HG03575 (cell line): ENCODE data around the gene ZNF609.

Source experiments
- ATAC-seq: cut with Tn5 transposase; IDR thresholded peaks from one replicate; pipeline ENCODE4 v1.9.1; 2021; ENCODE audit not compliant: unreplicated experiment, insufficient number of reproducible peaks, low FRiP score; ENCODE audit errors: extremely low read depth

Gene ZNF609

DNA sequence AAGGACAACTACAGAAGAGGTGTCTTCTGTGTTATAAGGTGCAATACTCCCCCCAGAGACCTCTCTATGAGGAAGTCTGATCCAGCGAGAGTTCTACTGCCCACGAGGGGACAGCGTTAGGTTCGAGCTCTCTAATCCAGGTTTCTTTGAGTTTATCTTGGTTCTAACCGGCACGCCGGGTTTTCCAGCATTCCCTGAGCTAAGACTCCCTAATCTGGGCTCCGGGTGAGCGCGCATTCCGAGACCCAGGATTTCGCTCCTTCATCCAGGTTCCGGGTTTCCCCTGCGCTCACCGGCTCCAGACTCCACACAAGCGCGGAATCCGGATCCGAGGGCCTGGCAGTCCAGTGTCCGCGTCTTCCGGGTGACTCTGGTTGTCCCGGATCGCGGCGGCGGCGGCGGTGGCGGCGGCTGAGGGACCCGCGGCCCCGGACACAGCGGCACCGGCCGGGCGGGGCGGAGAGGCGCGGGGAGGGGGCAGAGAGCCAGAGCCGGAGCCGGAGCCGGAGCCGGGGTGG, at the start of gene ZNF609:
ZNF609 (plus strand) TSS at position 373 of the 518 bp plus-strand sequence. CDS start 38,842 bp downstream, outside the sequence.
- ATAC-seq, result no peak

GRCh38 chr15:64412216-64412615, 48.2 kb upstream of the ZNF609 start:
- ATAC-seq, result no peak

- no peak for ATAC-seq
Measured at GRCh38 chr15:64422697-64423096, 37.7 kb upstream of the ZNF609 start.

- no peak for ATAC-seq
Measured at GRCh38 chr15:64423970-64424369, 36.4 kb upstream of the ZNF609 start.

- ATAC-seq, result no peak
Measured at GRCh38 chr15:64425221-64425620, 35.2 kb upstream of the ZNF609 start.

DNA sequence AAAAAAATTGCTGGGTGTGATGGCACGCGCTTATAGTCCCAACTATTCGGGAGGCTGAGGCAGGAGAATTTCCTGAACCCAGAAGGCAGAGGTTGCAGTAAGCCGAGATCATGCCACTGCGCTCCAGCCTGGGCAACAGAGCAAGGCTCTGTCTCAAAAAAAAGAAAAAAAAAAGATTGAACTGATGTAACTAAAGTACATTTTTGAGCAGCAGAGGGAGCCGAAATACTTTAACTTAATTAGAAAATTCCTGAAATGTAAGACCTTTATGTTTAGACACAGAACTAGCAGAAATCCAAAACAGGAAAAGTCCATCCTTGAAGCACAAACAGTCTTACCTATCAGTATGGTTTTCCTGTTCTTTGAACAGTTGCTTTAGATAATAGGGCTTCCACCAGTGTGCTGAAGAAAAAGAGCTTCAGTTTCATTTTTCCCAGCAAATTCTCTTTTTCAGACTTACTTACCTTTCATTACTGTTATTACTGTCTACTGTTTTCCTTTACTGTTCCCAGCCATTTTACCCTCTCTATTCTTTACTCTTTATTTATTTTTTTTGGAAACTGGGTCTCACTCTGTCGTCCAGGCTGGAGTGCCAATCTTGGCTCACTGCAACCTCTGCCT, 33.4 kb upstream of the ZNF609 start:
- no peak for ATAC-seq

DNA sequence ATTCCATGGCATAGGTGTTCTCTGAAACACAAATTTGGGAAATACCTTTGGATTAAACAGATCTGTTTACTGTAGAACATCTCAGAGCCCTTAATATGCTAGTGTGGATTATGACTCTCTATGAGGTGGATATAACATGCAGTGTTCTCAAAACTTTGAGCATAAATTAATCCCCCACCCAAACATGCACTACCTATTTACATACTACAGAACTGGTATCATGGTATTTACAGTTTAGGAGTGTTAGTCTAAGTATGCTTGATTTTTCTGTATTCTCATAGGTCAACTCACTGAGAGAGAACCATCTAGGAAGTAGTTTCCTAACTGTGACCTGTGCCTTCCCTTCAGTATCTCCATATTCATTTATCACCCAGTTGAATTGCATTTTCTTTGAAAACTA, 30.9 kb upstream of the ZNF609 start:
- no peak for ATAC-seq

DNA sequence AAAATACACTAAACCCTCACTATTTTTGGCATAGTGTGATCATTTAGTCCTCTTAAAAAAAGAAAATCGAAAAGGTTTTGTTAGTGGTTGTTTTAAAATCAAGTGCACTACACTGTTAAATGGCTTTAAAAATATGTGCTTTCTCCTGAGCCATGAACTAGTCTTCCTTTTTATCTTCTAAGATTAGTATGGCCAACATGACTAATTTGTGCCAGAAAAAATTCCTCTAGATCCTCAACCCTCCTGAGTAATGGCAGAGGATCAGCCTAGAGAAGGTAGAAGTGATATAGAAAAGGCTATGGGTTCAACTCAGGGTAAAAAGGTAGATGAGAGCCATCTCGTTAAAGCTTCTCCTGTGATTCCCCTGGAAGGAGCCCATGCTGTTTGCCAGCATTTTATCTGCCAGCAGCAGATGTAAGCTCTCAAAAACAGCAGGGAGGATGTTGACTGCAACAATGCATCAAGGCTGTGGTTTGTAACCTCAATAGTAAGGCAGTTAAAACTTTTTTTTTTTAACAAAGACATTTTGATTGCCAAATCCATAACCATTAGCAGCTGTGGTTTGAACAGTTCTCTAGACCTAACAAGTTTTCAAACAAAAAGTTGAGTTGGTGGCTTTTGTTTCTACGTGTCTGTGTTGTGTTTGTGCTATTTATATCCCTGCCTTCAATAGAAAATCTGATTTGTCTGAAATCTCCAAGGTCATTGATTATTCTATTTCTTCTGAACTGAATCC, 30.2 kb upstream of the ZNF609 start:
- no peak for ATAC-seq

GRCh38 chr15:64437982-64438381, 22.4 kb upstream of the ZNF609 start:
- ATAC-seq, result no peak

- ATAC-seq, result no peak
Measured at GRCh38 chr15:64438653-64439447, 21.5 kb upstream of the ZNF609 start.

GRCh38 chr15:64441852-64442251, 18.5 kb upstream of the ZNF609 start:
- no peak for ATAC-seq

DNA sequence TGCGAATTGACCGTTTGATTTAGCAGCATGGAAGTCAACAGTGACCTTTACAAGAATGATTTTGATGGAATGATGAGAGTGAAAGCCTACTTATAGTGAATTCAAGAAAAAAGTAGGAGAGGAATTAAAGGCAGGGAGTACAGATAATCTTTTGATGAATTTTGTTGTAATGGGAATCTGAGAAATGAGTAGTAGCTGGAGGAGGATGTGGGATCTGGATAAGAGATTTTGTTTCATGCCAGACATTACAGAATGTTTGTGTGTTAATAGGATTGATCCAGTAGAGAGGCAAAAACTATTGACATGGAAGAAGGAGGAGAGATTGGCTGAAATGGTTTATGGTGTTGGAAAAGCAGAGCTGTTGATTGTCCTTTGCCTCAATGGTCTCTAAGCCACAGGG, 17.4 kb upstream of the ZNF609 start:
- no peak for ATAC-seq

- ATAC-seq, result no peak
Measured at GRCh38 chr15:64443747-64444621, 16.4 kb upstream of the ZNF609 start.

GRCh38 chr15:64444836-64445235, 15.5 kb upstream of the ZNF609 start:
- no peak for ATAC-seq

DNA sequence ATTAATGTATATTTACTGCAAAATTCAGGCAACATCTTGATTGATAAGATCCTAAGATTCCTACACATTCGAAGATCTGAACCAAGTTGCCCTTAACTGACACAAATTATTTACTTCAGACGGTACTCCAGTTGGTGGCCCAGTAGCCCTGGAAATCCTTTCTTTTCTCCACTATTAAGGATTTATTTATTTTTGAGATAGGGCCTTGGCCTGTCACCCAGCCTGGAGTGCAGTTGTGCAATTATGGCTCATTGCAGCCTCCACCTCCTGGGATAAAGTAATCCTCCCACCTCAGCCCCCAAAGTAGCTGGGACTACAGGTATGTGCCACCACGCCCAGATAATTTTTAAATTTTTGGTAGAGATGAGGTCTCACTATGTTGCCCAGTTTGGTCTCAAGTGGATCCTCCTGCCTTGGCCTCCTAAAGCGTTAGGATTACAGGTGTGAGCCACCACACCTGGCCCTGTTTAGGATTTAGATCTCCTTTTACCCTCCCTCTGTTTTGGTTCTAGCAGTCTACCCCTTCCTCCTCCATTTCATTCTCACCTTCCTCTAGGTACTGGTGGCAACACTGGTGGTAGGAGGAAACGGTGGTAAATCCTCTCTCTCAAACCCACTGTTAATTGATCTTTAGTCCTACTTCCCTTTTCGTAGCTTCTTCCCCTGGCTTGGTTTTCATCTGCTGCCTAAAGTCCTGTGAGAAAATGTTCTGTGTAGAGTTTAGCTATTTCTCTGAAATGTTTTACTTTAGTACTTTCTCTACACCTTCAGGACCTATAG, 12.7 kb upstream of the ZNF609 start:
- no peak for ATAC-seq

DNA sequence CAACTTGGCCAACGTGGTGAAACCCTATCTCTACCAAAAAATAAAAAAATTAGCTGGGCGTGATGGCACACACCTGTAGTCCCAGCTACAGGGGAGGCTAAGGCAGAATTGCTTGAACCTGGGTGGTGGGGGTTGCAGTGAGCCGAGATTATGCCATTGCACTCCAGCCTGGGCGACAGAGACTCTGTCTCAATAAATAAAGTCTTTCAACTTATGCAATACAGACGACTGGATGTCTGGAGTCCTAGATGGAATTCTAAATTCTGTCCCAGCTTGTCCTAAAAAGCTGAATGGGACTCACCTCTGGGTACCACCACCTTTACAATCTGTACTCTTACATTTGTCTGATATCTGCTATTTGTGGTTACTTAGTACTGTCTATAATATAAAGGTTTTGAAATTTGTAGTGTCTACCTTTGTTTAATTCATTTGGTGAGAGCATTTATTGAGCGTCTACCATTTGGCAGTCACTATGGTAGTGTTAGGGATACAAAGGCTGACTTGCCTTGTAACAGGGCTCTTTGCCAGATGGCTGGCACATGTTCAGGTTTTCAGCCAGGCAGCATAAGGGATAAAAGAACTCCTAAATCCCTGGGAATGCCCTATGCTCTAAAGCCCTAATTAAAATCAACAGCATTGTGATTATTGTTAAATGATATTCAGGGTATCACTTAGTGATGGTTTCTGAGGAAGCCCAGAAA, 7.2 kb upstream of the ZNF609 start:
- ATAC-seq, result no peak

DNA sequence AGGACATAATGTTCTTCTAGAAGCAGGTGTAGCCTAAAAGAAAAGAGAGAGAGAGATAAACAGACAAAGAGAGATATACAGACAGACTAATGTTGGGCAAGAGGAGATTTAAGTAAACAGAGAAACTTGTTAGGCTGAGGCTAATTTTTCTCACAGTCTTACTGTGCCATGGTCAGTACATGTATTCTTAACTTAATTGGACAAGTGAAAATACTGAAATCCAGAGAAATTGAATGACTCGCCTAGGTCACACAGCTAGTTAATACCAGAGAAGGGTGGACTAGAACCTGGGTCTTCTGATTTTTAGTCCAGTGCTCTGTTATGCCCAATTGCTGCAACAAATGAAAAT, 6.7 kb upstream of the ZNF609 start:
- ATAC-seq, result no peak

DNA sequence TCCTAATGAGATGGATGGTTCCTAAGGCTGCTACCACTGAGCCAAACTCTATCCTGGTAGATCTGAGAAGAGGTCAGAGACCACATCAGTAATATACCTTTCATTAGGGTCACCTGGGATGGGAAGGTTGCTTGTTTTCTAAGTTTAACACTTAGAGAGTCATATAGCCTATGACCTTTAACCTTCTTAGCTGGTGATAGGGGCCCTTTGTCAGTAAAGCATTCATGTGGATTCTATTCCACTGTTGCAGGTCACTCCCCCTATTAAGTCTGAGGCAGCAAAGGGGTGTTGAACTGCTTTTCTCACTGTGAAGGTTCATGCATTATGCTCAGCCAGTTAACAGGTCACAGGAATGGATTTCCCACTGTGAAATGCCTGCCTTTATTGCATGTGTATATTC, 6.1 kb upstream of the ZNF609 start:
- no peak for ATAC-seq
